Bronchial epithelial cell (primary cell): Measurements from ENCODE around the gene NRSN2. TPM values are rescaled to one million over a fixed set of nuclear protein-coding genes. Genes with fewer than 3 reads are reported as not detected.
"Not testable (repeated sequence)": the region's sequence is repeated elsewhere in the genome, so short reads cannot be mapped to it uniquely, and the experiment has no call there.

Experiments used
- DNase-seq: peaks from one replicate; pipeline ENCODE4 v3.0.0-alpha.2; 2010; ENCODE audit warnings: low read depth
- FAIRE-seq: peaks from 2 replicates; lab custom pipeline; 2011; peaks lifted over from hg19 to GRCh38; lab: Jason Lieb, UNC
- H3K27me3 ChIP-seq: 2 replicates; pipeline ENCODE4 v1.5.1; 2011; ENCODE audit warnings: low read length; ENCODE audit not compliant: control insufficient read depth, insufficient read depth
- H3K36me3 ChIP-seq: 2 replicates; pipeline ENCODE4 v1.5.1; 2011; ENCODE audit warnings: low read length; ENCODE audit not compliant: control insufficient read depth, insufficient read depth
- H3K4me3 ChIP-seq: 2 replicates; pipeline ENCODE4 v1.5.1; 2011; ENCODE audit warnings: mild to moderate bottlenecking, low read depth, low read length, control low read depth
- CTCF ChIP-seq: IDR thresholded peaks from 2 replicates; pipeline ENCODE4 v1.5.1; 2011; ENCODE audit warnings: mild to moderate bottlenecking, moderate library complexity, low read length, control low read depth, inconsistent platforms; ENCODE audit not compliant: insufficient read depth, severe bottlenecking
- total RNA-seq: library from RNA; depleted of rRNA; stranded (reverse); fragments of >200 nt; gene quantifications from 2 replicates; pipeline ENCODE4 v1.2.1, GENCODE V29; 2014

The NRSN2 gene
- total RNA-seq, 1 donor from 2014 or later = 2.1 TPM

- no peak for TF ChIP-seq CTCF
- DNase-seq = no peak
- FAIRE-seq = no peak
- no peaks in the 10 kb centered on the region for H3K36me3 ChIP-seq
- H3K27me3 ChIP-seq = no peaks in the 10 kb centered on the region
- no peak overlapping the region for H3K4me3 ChIP-seq
Observed at GRCh38 chr20:375265-375889, 28.5 kb downstream of the NRSN2 start.

GRCh38 chr20:376089-376488 is 29.2 kb downstream of the NRSN2 start:
- no peaks in the 10 kb centered on the region for H3K36me3 ChIP-seq
- FAIRE-seq (no peak), DNase-seq (no peak)
- no peak for TF ChIP-seq CTCF
- no peaks in the 10 kb centered on the region for H3K27me3 ChIP-seq
- no peak overlapping the region for H3K4me3 ChIP-seq

DNA sequence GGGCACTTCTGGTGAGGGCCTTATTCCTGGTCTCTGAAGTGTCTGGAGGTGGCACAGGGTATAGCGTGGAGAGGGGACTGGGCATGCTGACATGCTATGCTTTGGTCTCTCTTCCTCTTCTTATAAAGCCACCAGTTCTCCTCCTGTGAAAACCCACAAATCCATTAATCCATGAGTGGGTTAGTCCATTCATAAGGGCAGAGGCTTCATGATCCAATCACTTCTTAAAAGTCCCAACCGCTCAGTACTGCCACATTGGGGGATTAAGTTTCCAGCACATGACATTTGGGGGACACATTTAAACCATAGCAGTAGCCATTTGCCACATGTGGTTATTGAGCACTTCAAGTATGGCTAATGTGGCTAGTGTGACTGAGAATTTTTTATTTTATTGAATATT is 29.8 kb downstream of the NRSN2 start:
- no peak for TF ChIP-seq CTCF
- H3K4me3 ChIP-seq = no peak overlapping the region
- FAIRE-seq (no peak), DNase-seq (no peak)
- no peaks in the 10 kb centered on the region for H3K27me3 ChIP-seq
- no peaks in the 10 kb centered on the region for H3K36me3 ChIP-seq

DNA sequence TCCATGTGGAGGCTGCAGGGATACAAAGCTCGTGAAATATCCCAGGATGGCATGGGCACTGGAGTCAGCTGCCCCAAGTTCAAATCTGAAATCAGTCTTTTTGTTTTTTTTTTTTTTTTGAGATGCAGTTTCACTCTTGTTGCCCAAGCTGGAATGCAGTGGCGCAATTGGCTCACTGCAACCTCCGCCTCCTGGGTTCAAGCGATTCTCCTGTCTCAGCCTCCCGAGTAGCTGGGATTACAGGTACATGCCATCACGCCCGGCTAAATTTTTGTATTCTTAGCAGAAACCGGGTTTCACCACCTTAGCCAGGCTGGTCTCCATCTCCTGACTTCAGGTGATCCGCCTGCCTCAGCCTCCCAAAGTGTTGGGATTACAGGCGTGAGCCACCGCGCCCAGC is 30.7 kb downstream of the NRSN2 start:
- not testable (repeated sequence) for H3K4me3 ChIP-seq, FAIRE-seq, DNase-seq, H3K27me3 ChIP-seq, H3K36me3 ChIP-seq

DNA sequence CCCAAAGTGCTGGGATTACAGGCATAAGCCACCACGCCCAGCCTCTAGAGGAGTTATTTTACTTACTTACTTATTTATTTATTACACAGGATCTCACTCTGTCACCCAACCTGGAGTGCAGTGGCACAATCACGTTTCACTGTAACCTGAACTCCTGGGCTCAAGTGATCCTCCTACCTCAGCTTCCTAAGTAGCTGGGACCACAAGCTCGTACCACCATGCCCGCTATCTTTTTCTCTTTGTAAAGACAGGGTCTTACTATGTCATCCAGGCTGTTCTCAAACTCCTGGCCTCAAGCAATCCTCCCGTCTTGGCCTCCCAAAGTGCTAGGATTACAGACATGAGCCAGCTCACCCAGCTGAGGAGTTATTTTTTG is 32.0 kb downstream of the NRSN2 start:
- DNase-seq = no peak
- TF ChIP-seq CTCF = no peak
- no peak for FAIRE-seq
- Histone ChIP-seq H3K27me3 (no peaks in the 10 kb centered on the region), H3K4me3 (no peak overlapping the region), H3K36me3 (peaks cover 11% of the 10 kb centered on the region)

DNA sequence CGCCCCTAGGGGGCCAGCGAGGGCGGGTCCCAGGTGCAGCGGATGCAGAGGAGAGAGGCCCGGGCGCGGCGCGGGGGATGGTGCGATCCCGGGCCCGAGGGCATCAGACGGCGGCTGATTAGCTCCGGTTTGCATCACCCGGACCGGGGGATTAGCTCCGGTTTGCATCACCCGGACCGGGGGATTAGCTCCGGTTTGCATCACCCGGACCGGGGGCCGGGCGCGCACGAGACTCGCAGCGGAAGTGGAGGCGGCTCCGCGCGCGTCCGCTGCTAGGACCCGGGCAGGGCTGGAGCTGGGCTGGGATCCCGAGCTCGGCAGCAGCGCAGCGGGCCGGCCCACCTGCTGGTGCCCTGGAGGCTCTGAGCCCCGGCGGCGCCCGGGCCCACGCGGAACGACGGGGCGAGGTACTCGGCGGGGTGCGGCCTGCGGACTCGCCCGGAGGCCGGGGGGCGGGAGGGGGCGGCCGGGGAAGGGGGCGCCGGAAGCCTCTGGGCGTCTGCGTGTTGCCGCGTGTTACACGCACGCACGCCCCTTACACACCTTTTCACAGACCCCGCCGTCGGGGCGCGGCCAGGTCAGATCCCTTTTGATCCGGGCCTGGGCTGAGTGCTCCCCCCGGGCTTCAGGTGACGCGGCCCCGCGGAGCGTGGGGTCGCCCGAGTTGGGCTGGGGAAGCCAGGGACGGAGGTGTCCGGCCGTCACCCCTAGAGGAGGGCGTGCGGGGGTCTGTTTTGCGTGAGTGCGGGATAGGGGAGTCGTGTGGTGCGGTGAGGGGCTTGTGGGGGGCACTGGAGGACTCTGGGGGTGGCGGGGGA is 34.1 kb downstream of the NRSN2 start:
- peaks cover 21% of the 10 kb centered on the region for H3K36me3 ChIP-seq
- peak overlapping the region; percentile 91 for H3K4me3 ChIP-seq
- peak; percentile 45 for TF ChIP-seq CTCF
- FAIRE-seq (no peak), DNase-seq (peak; percentile 52)
- no peaks in the 10 kb centered on the region for H3K27me3 ChIP-seq
